Middle frontal gyrus (tissue), 1 donor: ENCODE results near the gene FBL.

Experiments
- DNase-seq: peaks from one replicate; pipeline ENCODE4 v3.0.0-alpha.2; 2015; ENCODE audit warnings: low spot score; ENCODE audit errors: extremely low spot score

FBL gene

GRCh38 chr19:39843919-39844793 is 2.0 kb downstream of the FBL start:
- DNase-seq, result no peak

- no peak for DNase-seq
Observed at GRCh38 chr19:39842693-39843435, 3.3 kb downstream of the FBL start.

GRCh38 chr19:39841041-39841440 is 5.1 kb downstream of the FBL start:
- no peak for DNase-seq

DNA sequence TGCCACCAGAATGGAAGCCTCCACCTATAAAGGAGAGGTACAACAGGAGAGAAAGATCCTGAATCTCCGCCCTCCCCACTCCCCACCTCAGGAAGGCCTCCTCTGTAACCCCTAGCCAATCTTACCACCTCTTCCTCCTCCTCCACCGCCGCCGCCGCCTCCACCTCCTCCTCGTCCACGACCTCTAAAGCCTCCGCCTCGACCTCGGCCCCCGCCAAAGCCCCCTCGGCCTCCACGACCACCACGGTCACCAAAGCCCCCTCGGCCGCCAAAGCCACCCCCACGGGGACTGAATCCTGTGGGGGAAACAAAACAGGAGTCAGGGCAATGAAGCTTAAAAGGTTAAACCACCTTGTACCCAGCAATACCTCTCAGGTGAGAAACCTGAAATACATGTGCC is 5.7 kb downstream of the FBL start:
- no peak for DNase-seq

GRCh38 chr19:39839678-39840327 is 6.4 kb downstream of the FBL start:
- DNase-seq, result no peak

DNA sequence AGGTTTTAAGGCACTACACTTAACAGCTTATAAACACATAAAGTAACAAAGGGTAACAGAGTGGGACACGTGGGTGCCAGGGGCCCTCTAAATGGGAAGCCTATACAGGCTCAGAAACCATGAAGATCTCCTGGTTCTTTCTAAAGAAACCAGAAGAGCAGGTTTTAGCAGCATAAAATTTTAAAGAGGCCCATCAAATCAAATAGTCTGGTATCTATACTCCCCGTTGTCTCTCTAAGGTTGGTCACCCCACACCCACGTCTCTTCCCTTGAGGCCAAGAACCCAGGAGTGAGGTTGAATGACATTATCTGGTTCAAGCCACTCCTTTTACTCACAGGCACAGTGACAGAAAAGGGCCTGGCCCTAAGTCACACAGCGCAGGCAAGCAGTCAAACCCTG is 7.6 kb downstream of the FBL start:
- no peak for DNase-seq

- no peak for DNase-seq
Observed at GRCh38 chr19:39837978-39838377, 8.2 kb downstream of the FBL start.

DNA sequence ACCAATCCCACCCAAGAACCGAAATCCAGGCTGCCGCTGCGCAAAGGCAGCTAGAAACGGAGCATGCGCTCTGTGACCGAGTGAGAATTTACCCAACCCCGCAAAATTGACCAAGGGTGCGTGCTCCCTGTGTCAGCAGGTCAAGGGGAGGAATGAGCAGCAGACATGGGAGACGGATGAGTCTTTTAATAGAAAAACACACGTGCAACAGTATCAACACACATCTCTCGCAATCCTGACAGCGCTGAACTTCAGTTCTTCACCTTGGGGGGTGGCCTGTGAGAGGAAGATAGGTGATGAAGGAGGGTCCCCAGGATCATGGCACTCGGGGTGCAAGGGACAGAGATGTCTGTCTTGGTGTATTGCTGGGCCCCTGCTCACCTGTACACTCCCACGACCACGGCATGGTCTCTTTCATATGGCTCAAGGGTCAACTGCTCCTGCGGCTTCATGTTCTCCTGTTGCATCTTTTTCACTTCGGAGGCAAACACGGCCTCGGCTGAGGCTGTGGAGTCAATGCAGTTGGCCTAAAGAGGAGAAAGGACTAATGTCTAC is 11.8 kb downstream of the FBL start:
- DNase-seq, result no peak

GRCh38 chr19:39833464-39834286 is 12.5 kb downstream of the FBL start, which contains the start of gene DYRK1B:
Gene DYRK1B, minus strand, starts transcription at chr19:39834162. Its CDS starts 2,295 bp downstream, at chr19:39831867.
- peak; percentile 95 for DNase-seq

- DNase-seq, result no peak
Observed at GRCh38 chr19:39833160-39833463, 13.1 kb downstream of the FBL start.

DNA sequence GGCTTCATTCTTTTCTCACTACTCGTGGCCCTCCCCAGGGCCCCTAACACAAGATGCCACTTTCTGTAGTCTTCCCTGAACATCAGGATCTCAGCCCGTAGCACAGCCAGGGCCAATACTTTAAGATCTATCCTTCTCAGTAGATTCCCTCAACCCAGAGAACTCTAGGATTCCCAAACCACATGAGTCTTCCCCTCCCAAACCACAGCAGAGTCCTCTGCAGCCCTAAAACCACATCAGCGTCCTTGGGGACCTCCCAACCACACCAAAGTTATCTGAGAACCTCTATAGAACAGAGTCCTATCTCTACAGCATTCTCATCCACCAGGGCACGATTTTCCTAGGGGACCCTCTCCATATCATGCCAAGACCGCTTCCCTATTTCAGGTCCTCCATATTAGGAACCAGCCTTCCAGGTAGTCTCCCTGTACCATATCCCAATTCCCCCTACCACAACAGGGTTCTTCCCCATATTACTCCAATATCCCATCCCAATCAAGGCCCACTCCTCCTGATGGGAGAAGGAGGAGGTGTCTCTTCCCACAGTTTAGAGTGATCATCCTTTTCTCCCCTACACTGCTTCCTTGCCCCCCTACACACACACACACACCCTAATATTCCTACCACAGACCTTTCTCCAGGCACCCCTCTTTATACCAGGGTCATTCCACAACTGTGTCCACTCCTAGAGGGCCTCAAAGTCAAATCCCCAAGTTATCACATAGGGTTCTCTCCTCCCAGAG is 13.7 kb downstream of the FBL start:
- no peak for DNase-seq

- no peak for DNase-seq
Observed at GRCh38 chr19:39831679-39832078, 14.5 kb downstream of the FBL start.

DNA sequence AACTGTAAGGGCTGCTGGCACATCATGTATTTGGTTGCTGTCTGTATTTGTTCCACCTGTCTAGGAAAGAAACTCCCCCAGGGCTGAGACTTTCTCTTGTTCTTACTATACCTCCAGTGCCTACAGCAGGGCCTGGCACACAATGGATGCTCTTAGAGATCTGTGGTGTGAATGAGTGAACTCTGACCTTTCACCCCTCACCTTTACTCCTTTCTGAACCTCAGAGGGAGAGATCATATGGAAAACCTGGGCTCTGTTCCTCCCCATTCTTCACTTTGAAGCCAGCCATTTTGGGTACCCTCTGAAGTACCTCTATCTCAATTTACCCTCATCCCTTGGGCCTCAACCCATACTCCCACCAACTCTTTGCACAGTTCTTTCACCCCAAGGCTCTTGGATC is 15.3 kb downstream of the FBL start:
- DNase-seq, result no peak

DNA sequence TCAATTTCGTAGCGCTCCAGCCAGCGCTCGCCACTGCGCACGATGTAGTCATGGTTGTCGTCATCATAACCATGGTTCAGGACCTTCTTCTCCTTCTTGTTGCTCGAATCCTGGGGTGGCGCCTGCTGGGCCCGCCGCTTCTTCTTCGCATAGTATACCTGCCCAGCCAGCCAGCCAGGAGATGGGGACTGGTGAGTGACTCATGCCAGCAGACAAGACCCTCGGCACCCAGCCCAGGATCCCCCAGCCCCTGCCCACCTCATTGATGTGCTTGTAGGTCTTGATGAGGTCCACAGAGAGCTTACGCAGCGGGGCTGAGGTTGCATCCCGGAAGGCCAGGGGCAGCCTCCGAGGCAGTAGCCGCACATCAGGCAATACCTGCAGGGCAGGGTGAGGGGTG is 15.8 kb downstream of the FBL start:
- DNase-seq, result no peak

DNA sequence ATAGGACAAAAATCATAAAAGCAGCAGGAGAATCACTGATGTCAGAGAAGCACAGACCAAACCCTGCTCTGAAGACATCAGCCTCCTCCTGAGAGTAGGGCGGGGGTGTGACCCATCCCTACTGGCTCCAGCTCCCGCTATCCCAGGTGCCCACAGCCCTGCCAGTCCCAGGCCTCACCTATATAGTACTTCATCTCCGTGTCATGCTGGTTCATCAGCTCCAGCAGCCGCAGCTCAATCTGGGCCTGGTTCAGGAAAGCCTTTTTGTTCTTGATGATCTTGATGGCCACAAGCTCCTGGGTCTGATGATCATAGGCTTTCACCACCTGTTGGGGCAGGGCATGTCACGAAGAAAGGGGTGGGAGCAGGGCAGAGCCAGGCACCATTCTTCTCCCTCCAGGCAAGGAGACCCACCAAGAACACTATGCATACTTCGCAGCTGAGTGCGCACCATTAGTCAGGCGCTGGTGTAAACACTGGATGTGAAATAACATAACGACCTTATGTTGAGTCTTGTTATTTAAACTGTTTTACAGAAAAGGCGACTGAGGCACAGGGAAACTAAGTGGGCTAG is 16.4 kb downstream of the FBL start:
- DNase-seq, result no peak

GRCh38 chr19:39828654-39829032 is 17.5 kb downstream of the FBL start:
- no peak for DNase-seq

DNA sequence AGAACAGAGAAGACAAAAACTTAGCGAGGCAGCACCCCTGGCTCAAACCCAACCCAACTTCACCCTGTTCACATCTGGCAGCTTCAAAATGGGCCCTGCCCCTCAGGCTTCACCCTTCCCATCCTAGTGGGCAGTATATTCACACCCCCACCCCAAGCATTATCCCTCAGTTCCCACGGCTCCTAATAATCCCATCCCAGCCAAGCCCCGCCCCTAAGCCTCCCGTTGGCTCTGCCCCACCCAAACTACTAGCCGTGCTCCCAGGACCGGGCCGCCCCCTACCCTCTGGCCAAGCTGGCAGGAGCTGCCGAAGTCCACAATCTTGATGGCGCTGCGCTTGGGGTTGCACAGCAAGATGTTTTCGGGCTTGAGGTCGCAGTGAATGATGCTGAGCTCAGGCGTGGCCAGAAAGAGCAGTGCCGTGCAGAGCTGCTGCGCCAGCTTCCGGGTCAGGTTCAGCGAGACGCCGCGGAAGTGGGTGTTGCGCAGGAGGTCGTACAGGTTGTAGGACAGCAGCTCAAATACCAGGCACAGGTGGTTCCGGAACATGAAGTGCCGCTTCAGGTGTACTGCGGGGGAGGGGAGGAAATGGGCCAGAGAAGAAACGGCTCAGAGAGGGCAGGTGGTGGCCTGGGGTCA is 18.0 kb downstream of the FBL start:
- DNase-seq, result no peak

GRCh38 chr19:39827216-39827615 is 19.0 kb downstream of the FBL start:
- DNase-seq, result no peak

DNA sequence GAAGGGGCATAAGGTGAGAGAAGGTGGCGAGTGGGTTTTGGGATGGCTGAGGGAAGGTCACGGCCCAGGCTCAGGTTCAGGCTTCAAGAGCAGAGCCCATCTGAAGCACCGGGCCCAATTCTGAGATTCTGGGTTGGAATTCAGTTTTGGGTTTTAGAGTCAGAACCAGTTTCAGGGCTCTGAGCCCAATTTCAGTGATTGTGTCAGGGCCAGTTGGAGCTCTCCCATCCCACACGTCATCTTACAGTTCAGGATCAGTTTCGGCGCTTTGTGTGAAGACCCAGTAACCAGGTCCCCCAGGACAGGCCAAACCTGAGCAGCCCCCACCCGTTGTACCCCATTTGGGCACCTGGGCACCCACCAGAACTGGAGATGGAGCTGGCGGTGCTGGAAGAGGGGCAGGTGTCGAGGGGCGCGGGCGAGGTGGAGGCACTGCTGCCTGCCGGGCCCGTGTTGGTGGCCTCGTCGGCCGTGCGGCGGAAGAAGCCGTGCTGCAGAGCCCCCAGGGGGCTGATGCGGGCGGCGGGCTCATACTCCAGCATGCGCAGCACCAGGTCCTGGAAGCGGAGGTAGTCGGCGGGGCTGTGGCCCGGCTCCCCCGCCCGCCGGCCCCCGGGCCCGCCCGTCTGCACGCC is 19.8 kb downstream of the FBL start:
- no peak for DNase-seq
